Stimulated activated CD8-positive, alpha-beta memory T cell treated with anti-CD3 and anti-CD28 coated beads, Interleukin-4, amount 100 ng/mL, for 24 hours (primary cell): Measurements from ENCODE around the gene TBX1.

Experiments used
- DNase-seq: peaks from one replicate; pipeline ENCODE4 v3.0.0-alpha.2; 2020; ENCODE audit warnings: low read depth

The TBX1 gene

DNA sequence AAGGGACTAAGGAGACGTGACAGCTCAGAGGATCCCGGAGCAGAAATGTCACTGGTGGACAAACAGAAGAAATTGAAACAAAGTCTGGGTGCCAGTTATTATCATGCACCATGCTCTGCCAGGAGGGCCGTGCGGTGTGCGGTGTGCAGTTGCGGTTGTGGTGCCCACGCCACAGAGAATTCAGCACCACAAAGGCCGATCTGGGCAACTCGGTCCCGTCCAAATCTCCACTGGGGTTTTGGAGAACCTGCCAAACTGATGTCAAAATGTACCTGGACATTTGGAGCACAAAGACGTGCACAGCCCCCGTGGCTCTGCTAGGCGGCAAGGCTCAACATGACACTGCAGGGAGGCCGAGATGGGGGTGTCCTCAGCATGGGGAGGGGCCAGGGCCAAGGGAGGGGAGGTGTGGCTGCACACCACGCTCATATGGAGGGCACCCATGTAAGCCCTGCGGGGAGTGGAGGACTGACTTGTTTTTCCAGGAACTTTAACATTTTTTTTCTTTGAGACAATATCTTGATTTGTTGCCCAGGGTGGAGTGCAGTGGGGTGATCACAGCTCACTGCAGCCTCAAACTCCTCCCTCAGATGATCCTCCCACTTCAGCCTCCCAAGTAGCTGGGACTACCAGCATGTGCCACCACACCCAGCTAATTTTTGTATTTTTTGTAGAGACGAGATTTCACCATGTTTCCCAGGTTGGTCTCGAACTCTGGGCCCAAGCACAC lies 54.7 kb downstream of the TBX1 start:
- DNase-seq = no peak

DNA sequence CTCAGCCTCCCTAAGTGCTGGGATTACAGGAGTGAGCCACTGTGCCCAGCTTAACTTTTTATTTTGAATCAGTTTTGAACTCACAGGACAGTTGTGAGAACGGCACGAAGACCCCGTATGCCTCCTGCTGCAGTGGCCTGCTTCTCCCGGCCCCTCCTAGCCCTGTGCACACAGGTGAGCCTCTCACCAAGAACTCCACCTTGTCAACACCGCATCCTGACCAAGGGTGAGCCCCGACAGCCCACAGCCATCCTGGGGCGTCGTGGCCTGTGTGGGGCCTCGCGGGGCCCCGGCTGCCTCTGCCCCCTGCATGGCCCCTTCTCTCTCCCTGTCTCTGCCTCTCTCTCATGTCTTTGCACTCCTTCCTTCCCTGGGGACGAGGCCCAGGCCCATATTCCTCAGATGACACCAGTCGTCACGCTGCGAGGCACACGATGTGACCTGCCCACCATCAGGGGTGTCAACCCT lies 55.3 kb downstream of the TBX1 start:
- no peak for DNase-seq

DNA sequence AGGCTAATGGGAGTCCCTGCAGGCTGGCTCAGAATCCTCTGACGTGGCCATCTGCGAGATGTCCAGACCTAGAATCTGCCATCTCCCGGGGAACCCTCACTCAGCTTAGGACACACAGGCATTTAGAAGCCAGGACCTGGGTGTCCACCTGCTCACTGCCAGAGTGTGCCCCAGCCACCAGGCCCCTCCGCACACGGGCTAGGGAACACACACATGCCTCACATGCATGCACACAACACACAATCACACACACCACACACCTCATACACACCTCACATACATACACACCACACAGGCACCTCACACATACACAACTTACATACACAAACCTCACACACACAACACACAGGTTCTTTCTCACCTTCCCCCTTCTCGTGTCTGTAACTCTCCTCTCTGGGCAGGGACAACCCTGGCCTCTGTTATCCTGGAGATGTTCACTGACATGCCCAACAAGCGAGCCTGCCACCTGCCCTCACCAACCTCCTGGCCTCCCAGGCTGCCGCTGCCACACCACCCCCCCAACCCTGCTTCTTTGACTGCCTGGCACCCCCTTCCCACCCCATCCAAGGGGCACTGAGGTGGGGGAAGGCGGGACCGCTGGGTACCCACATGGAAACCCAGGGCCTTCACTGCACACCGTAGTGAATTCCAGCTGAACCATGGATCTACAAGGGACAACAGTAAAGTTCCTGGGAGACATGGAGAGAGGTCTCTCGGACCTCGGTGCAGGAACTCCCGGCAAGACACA lies 56.0 kb downstream of the TBX1 start:
- no peak for DNase-seq
